GM19372 (cell line): ENCODE data around the gene CRYGS.
"Not testable (repeated sequence)": the region's sequence is repeated elsewhere in the genome, so short reads cannot be mapped to it uniquely, and the experiment has no call there.

ENCODE experiments used
- ATAC-seq: cut with Tn5 transposase; IDR thresholded peaks from one replicate; pipeline ENCODE4 v1.9.1; 2021; ENCODE audit warnings: mild to moderate bottlenecking, low read depth, moderate library complexity; ENCODE audit not compliant: unreplicated experiment

Gene CRYGS

DNA sequence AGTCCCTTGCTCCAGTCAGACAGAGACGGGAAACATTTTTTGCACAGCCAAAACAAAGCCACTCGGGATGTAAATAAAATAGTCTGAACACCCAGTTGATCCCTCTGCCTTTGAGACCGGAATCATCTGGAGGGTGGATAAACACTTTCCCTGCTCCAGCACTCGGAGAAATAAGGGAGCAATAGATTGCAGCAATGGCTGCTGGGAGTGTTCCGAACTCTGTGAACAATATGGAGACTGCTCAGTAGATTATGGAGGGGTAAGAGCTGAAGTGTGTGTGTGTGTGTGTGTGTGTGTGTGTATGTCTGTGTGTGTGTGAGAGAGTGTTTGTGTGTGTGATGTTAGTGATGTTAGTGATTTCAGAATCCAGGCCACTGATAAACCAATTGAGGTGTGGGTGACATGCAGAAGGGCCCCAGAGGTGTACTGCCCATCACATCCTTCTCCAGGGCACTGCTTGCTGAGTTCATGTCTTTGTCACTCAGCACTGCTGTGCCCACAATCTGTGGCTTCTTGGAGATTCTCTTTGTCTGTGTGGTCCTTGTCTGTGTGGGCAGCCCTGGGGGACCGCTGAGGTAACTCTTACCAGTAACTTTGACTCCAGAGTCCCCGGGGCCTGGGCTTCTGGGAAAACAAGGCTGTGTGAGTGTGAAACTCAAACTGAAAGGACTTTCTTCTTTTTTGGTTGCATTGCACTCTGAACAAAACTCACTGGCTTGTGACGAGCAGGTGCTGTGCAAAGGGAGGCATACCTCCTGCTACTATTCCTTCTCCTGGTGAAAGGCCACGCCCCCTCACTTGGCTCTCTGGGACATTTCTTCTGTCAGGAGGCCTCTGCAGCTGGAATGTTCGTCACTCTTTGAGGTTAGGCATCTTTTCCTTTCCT, 23.0 kb downstream of the CRYGS start:
- ATAC-seq: peak; percentile 54

DNA sequence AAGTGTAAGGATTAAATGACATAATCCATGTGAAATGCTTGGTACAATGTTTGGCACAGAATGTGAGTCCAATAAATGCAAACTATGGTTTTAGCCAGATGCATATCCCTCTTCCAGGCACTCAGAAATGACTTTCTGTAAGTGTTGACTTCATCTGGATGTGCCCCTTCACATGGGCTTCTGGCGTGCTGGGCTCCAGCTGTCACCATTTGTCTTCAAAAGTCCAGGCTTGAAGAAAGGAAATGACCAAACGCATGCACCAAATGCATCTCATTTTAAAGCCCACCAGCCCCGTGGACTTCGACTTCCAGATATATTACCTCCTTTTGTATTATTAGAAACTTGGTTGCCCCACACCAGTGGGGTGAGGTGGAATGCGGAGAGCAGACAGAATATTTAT, 23.7 kb downstream of the CRYGS start:
- ATAC-seq: no peak

DNA sequence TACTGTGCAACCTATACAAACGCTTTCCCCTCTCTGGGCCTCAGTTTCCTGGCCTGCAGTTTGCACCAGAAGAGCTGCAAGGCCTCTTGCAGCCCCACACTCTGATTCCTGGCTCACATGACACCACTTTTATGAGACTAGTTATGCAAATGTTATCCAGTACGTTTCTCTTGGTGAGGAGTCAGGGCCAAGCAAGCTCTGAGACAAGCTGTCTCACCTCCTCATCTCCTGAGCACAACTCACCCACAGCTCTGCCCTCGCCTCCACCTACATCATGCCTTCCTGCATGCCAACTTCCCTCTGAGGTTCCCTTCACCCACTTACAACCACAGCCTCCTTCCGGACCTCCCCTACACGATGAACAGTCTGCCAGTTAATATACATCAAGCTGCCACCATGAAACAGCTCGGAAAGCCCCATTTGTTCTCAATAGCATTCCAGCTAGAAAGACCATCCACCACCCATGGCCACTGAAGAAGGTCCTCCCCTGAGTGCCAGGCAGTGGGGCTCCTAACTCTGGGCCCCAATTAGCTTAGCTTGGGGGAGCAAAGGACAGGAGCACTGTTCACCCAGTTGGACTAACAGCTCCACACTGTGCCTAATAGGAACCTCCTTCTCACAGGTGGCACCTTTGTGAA, 25.0 kb downstream of the CRYGS start:
- no peak for ATAC-seq

DNA sequence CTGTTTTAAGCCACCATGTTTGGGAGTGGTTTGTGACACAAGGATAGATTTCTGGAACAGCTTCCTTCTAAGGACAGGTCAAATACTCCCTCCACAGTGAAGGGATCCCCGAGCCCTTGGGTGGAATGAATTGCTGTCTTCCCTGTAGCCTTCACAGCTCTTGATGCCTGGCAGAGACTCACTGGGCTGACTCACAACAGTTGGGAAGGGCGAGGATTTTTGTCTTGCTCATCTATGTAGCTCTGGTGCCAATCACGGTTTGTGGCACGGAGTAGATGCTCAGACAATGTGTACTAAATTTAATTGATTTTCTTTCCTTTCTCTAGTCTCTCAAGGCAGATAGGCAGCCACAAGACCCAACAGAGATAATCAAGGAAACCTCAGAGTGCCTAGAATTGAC, 27.0 kb downstream of the CRYGS start:
- no peak for ATAC-seq

DNA sequence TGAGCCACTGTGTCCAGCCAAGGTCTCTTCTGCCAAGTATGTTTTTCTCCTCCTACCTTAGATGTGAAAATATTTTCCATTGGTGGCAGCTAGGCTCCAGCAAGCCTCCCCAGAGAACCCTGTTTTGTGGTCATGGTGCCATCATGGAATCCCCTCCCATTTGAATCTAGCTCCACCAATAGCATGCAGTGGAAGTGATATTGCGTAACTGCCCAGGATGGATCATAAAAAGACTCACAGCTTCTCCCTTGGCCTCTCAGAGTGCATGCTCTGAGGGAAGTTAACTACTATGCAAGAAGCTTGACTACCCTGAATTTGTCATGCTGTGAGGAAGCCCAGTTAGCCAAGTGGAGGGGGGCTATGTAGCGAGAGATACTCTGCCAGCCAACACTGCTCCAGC, 27.5 kb downstream of the CRYGS start:
- ATAC-seq: no peak

DNA sequence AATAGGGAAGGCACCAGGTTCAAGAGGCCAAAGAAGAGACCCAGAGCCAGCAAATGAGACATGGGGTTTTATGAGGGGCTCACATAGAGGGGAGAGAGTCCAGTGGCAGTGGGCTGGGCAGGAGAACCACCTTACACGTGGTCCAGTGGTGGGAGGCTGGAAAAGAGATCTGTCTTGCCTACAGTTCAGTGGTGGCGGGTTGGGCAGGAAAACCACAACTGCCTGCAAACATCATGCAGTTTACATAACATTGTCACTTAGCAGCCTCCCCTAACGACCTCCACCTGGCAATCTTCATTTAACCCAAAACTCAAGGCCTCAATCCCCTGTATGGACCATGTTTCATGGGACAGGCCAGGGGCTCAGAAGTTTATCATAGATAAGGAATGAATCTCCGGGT, 29.1 kb downstream of the CRYGS start:
- no peak for ATAC-seq

DNA sequence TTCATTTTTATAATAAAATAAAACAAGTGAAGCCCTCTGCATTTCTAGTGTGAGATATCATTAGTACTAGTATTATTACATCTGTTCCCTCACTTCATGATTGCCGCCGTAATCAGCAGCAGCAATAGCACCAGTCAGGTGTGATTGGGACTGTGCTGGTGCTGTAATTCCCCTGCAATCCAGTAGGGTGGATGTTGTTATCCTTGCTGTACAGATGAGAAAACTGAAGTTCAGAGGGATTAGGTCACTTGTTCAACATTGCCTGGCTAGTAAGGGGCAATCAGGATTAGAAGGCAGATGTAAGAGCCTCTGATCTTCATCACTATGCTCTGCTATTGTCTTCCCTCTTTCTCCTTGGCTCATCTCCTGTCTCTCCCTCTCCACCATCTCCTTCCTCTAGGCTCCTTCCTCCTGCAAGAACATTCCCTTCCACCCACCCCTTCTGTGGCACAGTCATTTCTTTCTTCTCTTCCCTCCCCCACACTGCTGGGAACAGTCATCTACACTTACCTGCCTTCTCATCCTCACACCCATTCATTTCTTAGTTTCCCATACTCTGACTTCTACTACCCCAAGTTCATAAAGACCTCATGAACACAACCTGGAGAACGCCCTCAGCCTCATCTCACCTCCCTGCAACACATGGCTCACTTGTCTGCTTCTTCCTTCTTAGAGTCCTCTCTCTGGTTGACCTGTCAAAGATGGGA, 29.7 kb downstream of the CRYGS start:
- no peak for ATAC-seq

DNA sequence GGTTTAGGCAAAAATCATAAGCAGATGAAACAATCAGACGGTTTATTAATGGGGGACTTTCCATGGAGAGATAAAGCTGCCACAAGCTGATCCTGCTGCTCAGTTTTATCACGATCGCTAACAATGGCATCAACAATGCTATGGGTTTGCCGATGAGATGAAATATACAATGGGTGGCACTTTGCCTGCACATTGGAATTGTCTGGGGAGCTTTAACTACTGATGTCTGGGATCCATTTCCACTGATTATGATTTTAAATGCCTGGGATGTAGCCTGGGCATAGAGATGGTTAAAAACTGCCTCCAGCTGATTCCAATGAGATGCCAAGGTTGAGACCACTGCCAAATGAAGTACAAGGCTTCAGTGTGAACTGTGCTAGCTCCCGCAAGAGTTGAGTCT, 30.8 kb downstream of the CRYGS start:
- ATAC-seq: no peak

DNA sequence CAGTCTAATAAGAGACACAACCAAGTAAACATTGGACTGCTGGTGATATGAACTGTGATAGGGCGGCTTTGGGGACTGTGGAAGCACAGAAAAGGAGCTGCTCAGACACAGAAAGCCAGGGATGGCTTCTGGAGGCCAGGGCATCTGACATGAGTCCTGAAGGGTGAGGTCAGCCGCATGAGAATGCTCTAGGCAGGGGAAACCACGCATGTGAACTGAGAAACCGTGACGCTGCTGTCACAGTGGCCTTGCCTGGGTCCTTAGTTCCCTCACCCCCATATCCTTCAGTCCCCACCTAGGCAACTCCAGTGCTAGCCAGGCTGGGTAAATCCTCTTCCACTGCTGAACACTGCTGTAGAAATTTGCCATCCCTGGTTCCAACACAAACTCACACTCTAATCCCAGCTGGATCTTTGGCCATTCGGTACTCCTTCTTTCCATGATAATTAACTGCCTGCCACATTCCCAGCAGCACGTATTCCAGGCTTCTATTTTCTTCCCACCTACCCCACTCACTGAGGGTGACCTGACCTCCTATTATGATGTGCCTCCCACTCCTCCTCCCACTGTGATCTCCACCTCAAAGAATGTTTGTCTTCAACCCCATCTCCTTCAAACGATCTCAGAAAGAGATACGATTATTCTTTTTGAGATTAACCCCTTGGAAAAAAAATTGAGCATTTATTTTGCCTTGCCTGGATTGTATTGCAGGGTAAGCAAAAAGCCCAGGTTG, 31.4 kb downstream of the CRYGS start:
- no peak for ATAC-seq

DNA sequence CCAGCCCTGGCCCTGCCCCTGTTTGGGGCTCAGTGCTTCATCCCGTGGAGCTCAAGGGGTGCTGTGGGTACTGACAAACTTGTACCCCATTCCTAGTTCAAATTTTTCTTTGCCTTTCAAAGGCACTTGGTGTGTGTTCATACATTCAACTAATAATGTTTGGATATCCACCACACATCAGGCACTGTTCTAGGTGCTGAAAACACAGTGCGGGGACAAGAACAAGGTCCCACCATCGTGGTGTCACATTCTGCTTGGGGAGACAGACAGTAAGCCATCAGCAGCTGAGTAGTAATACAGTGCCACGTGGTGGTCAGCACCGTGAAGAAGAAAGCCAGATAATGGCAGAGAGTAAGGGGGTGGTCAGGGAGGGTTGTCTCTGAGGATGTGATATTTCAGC, 32.5 kb downstream of the CRYGS start:
- ATAC-seq: no peak

DNA sequence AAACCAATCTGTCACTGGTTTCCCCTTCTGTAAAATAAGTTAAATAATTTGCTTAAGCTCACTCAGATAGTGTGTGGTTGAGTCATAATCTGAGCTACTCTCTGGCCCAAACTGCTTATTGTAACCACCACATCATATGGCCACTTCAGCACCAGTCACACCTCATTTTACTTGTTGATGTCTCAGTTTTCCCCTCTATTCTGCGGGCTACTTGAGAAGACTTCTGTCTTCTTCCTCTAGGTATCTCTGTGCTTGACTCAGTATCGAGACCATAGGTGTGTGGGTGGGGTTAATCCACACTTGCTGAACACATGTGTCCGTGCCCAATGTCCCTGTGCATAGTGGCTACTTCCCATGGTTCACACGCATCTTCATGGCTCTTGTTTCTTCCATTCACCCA, 32.9 kb downstream of the CRYGS start:
- peak; percentile 59 for ATAC-seq

DNA sequence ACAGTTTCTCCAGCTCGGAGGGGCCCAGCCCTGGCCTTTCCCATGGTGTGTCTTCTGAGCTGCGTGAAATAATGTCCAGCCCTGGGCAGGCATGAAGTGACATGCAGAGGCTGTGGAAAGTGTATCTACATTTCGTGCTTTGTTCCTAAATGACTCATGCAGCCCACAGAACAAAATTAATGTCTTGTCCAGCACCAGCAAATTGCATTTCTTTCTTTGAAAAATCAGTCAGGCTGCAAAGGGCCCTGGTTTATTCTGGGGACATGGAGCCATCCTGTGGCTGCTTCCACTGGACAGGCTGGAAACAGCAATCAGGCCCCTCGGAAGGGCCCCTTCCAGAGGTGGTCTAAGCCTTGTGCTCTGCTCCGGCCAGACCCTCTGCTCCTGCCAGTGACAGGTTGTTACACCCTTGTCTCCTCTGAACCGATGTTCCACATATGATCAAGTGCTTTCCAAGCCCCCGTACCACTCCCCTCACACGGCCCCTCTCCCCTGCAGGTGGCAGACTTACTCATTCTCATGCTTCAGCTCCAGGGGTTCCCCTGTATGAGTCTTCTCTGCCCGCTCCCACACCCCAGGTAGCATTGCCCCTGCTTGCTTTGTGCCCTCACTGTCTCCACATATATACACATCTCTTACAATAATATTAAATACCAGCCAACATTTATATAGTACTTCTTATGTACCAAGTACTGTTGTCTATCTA, 33.7 kb downstream of the CRYGS start:
- peak; percentile 21 for ATAC-seq

DNA sequence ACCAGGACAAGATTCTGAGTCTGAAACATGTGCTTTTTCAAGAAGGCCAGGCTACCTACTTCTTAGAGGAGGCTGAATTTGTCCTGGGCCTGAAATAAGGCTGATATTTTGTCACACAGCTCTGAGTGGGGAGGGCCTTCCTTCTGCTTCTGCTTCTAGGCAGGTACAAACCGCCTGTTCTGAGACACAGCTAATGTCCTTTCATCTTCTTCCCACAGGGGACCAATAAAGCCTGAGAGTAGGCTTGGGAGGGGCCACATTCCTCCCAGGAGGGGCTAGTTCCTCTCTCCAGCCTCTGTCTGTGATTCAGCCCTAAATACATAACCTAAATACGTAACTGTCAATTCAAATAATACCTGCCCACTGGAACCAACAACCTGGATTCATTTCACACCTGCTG, 34.8 kb downstream of the CRYGS start:
- no peak for ATAC-seq

DNA sequence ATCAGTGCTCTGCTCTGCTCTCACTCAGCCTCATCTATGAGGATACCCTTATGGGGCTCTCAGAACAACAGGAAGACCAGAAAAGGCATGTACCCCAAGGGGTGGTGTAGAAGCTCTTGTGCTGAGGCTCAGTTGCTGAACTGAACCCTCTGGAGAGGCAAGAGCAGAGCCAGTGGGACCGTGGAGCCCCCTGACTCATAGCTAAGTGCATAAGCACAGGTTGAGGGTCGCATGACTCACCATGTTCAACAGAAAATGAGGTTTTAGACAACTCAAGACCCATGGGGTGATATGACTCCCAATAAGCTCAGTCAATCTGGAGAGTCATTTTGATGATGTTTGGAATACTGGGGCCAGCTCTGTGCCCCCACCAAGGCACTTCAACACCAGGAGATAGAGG, 37.3 kb downstream of the CRYGS start:
- no peak for ATAC-seq

DNA sequence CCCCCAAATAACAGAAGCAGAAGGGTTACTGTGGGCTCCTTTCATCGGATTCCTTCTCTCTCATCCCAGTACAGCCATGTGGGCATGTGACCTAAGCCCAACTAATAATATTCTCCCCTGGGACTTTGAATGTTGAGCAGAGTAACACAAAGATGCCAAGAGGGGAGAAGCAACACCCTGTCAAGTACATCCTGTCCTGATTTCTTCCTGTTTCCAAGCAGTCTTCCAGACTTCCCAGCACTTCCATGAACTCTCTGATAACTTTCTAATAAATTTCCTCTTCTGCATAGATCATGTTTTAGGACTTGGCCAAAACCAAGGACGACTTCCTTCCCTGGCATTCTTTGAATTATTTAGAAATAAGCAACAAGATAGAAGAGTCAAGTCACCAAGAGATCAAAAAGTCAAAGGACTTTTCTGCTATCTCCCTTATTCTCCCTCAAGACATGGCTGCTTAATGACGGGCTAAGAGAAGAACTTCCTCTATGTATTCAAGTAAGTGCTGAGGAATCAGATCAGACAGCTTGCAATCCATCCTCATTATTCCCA, 37.9 kb downstream of the CRYGS start:
- ATAC-seq: no peak

DNA sequence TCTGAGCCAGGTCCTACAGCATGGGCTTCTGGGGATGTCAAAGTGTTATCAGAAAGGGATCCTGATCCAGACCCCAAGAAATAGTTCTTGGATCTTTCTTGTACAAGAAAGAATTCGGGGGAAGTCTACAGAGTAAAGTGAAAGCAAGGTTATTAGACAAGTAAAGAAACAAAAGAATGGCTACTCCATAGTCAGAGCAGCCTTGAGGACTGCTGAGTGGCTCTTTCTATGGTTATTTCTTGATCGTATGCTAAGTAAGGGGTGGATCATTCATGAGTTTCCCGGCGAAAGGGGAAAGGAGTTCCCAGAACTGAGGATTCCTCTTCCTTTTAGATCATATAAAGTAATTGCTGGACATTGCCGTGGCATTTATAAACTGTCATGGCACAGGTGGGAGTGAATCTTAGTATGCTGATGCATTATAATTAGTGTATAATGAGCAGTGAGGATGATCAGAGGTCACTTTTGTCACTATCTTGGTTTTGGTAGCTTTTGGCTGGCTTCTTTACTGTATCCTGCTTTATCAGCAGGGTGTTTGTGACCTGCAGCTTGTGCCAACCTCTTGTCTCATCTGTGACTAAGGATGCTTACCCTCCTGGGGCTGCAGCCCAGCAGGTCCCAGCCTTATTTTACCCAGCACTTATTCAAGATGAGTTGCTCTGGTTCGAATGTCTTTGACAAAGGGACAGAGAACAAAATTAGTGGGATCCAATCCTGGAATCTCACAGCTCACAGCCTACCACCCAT, 41.0 kb downstream of the CRYGS start:
- no peak for ATAC-seq

DNA sequence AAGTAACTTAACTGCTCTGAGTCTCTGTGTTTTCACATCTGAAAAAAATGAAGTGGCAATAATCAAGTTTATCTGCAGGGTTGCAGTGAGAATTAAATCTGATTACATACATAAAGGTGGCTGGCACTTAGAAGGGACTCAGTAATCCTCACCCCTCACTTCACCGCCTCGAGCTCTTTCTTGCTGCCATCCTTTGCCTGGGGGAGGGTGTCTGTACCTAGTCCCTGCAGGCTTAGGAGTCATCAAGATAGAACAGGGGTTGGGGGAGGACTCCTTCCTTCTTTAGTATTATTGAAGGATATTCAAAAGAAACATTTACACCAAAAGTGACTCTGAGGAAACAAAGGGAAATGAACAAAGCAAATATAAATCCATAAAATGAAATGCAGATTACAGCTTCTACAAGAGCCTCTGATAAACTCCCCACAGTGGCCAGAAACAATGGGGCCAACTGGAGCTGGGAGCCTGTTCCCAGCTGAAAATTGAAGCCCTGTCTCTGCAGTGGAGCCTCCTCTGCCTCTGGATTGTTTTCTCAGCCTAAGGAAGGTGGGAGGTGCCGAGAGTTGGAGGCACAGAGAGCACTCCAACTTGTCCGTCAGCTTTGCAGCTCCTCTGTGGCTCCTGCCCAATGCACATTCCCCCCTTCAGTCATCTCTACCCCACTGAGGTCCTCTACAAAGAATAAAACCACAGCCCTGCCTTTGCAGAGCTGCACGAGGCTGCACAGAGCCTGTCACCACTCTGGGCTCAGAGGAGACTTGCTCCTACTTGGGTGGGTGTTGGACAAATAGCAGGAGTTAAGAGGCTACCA, 41.8 kb downstream of the CRYGS start:
- ATAC-seq: no peak

DNA sequence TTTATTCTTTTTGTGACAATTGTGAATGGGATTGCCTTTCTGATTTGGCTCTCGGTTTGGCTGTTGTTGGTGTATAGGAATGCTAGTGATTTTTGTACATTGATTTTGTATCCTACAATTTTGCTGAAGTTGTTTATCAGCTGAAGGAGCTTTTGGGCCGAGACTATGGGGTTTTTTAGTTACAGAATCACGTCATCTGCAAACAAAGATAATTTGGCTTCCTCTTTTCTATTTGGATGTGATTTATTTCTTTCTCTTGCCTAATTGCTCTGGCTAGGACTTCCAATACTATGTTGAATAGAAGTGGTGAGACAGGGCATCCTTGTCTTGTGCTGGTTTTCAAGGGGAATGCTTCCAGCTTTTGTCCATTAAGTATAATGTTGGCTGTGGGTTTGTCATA, 44.2 kb downstream of the CRYGS start:
- not testable (repeated sequence) for ATAC-seq
